ENCODE data around the gene FGR.
"Not testable (repeated sequence)": the region's sequence is repeated elsewhere in the genome, so short reads cannot be mapped to it uniquely, and the experiment has no call there.

FGR gene

GRCh38 chr1:27622828-27623227, 12.2 kb downstream of the FGR start:
- H3K4me3 ChIP-seq (IDR thresholded peaks at IDR 0.05; ENCODE audit: insufficient read depth, low read depth, low read length) = no peak overlapping the region
- no peaks in the 10 kb centered on the region for H3K79me2 ChIP-seq (ENCODE audit: insufficient read depth, low read depth)
- peaks cover 14% of the 10 kb centered on the region for H3K4me1 ChIP-seq (ENCODE audit: low read depth, poor library complexity, severe bottlenecking)
- no peak overlapping the region for H3K9ac ChIP-seq
- no peaks in the 10 kb centered on the region for H3K36me3 ChIP-seq (ENCODE audit: insufficient read depth)
- H3K27me3 ChIP-seq (ENCODE audit: insufficient read depth, low read depth) = no peaks in the 10 kb centered on the region
- no peak overlapping the region for H3K27ac ChIP-seq
- H4K20me1 ChIP-seq (ENCODE audit: insufficient read depth) = no peaks in the 10 kb centered on the region
- H3K4me2 ChIP-seq = no peak overlapping the region
- H2AFZ ChIP-seq (ENCODE audit: low read depth) = no peak overlapping the region
- TF ChIP-seq, protein P1, sequence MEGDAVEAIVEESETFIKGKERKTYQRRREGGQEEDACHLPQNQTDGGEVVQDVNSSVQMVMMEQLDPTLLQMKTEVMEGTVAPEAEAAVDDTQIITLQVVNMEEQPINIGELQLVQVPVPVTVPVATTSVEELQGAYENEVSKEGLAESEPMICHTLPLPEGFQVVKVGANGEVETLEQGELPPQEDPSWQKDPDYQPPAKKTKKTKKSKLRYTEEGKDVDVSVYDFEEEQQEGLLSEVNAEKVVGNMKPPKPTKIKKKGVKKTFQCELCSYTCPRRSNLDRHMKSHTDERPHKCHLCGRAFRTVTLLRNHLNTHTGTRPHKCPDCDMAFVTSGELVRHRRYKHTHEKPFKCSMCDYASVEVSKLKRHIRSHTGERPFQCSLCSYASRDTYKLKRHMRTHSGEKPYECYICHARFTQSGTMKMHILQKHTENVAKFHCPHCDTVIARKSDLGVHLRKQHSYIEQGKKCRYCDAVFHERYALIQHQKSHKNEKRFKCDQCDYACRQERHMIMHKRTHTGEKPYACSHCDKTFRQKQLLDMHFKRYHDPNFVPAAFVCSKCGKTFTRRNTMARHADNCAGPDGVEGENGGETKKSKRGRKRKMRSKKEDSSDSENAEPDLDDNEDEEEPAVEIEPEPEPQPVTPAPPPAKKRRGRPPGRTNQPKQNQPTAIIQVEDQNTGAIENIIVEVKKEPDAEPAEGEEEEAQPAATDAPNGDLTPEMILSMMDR (conservative IDR thresholded peaks at IDR 0.05; ENCODE audit: low read depth, low read length) = no peak

DNA sequence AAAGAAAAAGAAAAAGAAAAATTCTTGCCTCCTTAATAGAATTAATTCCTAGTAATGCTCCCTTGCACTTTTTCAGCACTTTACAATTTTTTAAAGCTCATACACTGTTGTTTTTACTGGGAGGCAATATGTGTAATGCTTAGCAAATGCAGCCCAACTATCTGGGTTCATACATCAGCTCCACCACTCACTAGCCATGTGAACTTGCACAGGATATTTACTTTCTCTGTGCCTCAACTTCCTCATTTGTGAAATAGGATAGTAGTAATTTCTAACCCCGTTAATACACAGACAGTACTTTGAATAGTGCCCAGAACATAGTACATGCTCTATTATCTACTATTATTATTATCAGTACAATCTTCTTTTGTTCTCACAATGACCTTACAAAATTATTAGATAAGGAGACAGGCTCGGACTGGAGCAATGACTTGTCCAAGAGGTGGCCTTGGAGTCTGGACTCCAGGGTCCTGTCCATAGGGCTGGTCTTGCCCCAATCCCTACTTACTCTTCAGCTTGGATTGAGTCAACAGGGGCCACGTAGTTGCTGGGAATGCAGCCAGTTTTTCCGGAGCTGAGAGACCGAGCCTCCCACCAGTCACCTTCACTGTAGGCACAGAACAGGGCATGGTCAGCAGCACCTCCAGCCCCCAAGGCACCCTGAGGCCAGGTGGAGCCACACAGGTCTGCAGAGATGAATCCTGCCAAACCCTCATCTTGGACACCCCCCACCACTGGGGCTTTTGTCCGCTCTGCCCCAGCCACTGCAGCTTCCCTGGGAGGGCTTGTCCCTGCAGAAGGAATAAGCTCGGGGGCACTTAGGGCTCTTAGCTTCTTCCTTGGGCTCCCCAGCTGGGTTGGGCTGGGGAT, 13.7 kb downstream of the FGR start:
- Histone ChIP-seq H3K4me1 (ENCODE audit: low read depth, poor library complexity, severe bottlenecking) (peaks cover 11% of the 10 kb centered on the region), H3K4me3 (IDR thresholded peaks at IDR 0.05; ENCODE audit: insufficient read depth, low read depth, low read length) (no peak overlapping the region), H3K27ac (no peak overlapping the region), H2AFZ (ENCODE audit: low read depth) (no peak overlapping the region), H3K9ac (no peak overlapping the region), H3K36me3 (ENCODE audit: insufficient read depth) (no peaks in the 10 kb centered on the region), H3K79me2 (ENCODE audit: insufficient read depth, low read depth) (no peaks in the 10 kb centered on the region), H3K4me2 (no peak overlapping the region), H4K20me1 (ENCODE audit: insufficient read depth) (no peaks in the 10 kb centered on the region), H3K27me3 (ENCODE audit: insufficient read depth, low read depth) (no peaks in the 10 kb centered on the region)
- TF ChIP-seq, protein P1 (conservative IDR thresholded peaks at IDR 0.05; ENCODE audit: low read depth, low read length) = no peak

DNA sequence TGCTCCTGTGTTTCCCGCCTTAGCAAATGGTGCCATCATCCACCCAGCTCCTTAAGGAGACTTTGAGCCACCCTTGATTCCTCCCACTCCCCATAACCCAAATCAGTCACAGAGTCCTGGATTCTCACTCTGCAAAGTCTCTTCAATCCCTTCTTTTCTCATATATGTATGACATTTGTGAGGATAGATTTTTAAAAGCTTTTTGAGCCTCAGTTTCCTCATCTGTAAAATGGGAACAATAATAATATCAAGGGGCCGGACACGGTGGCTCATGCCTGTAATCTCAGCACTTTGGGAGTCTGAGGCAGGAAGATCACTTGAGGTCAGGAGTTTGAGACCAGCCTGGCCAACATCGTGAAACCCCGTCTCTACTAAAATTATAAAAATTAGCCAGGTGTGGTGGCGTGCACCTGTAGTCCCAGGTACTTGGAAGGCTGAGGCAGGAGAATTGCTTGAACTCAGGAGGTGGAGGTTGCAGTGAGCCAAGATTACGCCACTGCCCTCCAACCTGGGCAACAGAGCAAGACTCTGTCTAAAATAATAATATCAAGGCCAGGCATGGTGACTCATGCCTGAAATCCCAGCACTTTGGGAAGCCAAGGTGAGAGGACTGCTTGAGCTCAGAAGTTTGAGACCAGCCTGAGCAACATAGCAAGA, 15.1 kb downstream of the FGR start:
- not testable (repeated sequence) for H3K27me3 ChIP-seq (ENCODE audit: insufficient read depth, low read depth); H2AFZ ChIP-seq (ENCODE audit: low read depth); H3K4me2 ChIP-seq; H3K4me3 ChIP-seq (IDR thresholded peaks at IDR 0.05; ENCODE audit: insufficient read depth, low read depth, low read length); H3K27ac ChIP-seq; H4K20me1 ChIP-seq (ENCODE audit: insufficient read depth); H3K79me2 ChIP-seq (ENCODE audit: insufficient read depth, low read depth); H3K4me1 ChIP-seq (ENCODE audit: low read depth, poor library complexity, severe bottlenecking); H3K9ac ChIP-seq; H3K36me3 ChIP-seq (ENCODE audit: insufficient read depth)

DNA sequence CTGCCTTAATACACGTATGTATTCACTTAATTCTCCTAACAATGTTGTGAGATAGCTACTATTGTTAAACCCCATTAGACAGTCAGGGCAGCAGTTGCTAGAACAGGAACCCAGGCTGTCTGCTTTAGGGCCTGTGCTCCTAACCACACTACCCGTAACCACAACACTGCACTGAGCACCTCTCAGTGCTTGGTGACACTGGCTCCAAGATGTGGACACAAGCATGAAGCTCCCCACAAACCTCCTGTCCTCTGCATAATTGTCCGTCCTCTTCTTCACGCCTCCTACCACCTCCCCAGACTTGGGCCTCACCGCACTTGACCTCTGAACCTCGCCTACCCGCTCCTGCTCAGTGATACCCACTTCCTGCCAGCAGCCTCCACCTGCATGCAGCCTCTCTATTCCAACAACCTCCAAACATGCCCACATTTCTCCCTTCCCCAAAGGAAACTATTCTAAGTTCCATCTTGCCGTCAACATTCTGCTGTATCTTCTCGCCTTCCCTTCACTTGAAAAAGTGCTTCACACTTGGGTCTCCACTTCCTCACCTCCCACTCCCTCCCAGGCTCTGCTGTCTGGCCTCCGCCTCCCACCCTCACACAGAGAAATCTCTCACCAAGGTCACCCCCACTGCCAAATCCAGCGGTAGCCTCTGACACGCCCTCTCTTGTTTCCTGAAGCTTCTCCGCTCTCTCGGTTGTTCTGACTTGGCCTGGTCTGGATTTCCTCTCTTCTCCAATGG, 16.5 kb downstream of the FGR start:
- Histone ChIP-seq H3K36me3 (ENCODE audit: insufficient read depth) (no peaks in the 10 kb centered on the region), H4K20me1 (ENCODE audit: insufficient read depth) (no peaks in the 10 kb centered on the region), H3K27me3 (ENCODE audit: insufficient read depth, low read depth) (no peaks in the 10 kb centered on the region), H3K9ac (no peak overlapping the region), H3K27ac (no peak overlapping the region), H3K4me1 (ENCODE audit: low read depth, poor library complexity, severe bottlenecking) (no peaks in the 10 kb centered on the region), H3K4me3 (IDR thresholded peaks at IDR 0.05; ENCODE audit: insufficient read depth, low read depth, low read length) (no peak overlapping the region), H3K79me2 (ENCODE audit: insufficient read depth, low read depth) (no peaks in the 10 kb centered on the region), H3K4me2 (no peak overlapping the region), H2AFZ (ENCODE audit: low read depth) (no peak overlapping the region)
- TF ChIP-seq, protein P1 (conservative IDR thresholded peaks at IDR 0.05; ENCODE audit: low read depth, low read length) = no peak
